SK-N-SH (cell line): ENCODE data around the gene VAMP3. TPM values are rescaled to one million over a fixed set of nuclear protein-coding genes. Genes with fewer than 3 reads are reported as not detected.

Experiments
- CTCF ChIA-PET: fragments of 300-600, 350-600 bp; formaldehyde crosslinking; extraction: SDS; loops from one replicate; lab custom pipeline; 2021; lab: Yijun Ruan, JAX
- POLR2A ChIA-PET: fragments of 350-600 bp; sonication (Branson Sonifier 250); formaldehyde crosslinking; extraction: SDS; loops from one replicate; lab custom pipeline; 2020; ENCODE audit warnings: antibody characterized with exemption, inconsistent platforms; lab: Yijun Ruan, JAX
- DNase-seq: peaks from one replicate; pipeline ENCODE4 v3.0.0; 2012
- H2AFZ ChIP-seq: fragments of 200-600 bp; sonication (generic); 2 replicates; pipeline ENCODE4 v1.8.1; 2016; ENCODE audit warnings: antibody characterized with exemption, mild to moderate bottlenecking, low read depth
- H3F3A ChIP-seq: fragments of 200-600 bp; sonication (generic); replicated peaks from 2 replicates; pipeline ENCODE3; 2016; ENCODE audit warnings: antibody characterized with exemption, mild to moderate bottlenecking; ENCODE audit not compliant: insufficient read depth
- H3K27ac ChIP-seq, 2 experiments: fragments of 200-500 bp in 1 of 2; fragments of 200-600 bp in 1 of 2; sonication (Bioruptor generic) in 1 of 2; sonication (generic), shearing (Covaris generic) in 1 of 2; 2 replicates each; pipeline versions ENCODE4 v1.5.1 to v1.6.1; 2014 to 2016; ENCODE audit warnings: low read depth in 2 of 2, inconsistent platforms in 1 of 2, low read length in 1 of 2, mild to moderate bottlenecking in 1 of 2, mixed read lengths in 1 of 2
- H3K27me3 ChIP-seq: fragments of 200-600 bp; sonication (generic), shearing (Covaris generic); 2 replicates; pipeline ENCODE4 v1.6.1; 2016; ENCODE audit warnings: mixed run types; ENCODE audit not compliant: insufficient read depth
- H3K36me3 ChIP-seq, 2 experiments: fragments of 200-500 bp in 1 of 2; fragments of 200-600 bp in 1 of 2; sonication (Bioruptor generic) in 1 of 2; sonication (generic) in 1 of 2; replicated peaks in 1 of 2; 2 replicates each; pipeline versions ENCODE3 to v1.5.1; 2014 to 2016; ENCODE audit warnings: low read length in 1 of 2, mild to moderate bottlenecking in 1 of 2; ENCODE audit not compliant: insufficient read depth in 2 of 2, control insufficient read depth in 1 of 2
- H3K4me1 ChIP-seq, 2 experiments: fragments of 200-500 bp in 1 of 2; fragments of 200-600 bp in 1 of 2; sonication (Bioruptor generic) in 1 of 2; sonication (generic), shearing (Covaris generic) in 1 of 2; 2 replicates each; pipeline versions ENCODE4 v1.5.1 to v1.6.1; 2014 to 2016; ENCODE audit warnings: low read depth in 1 of 2, low read length in 1 of 2, mixed run types in 1 of 2; ENCODE audit not compliant: insufficient read depth in 2 of 2, control insufficient read depth in 1 of 2
- H3K4me2 ChIP-seq: fragments of 200-600 bp; sonication (generic), shearing (Covaris generic); 2 replicates; pipeline ENCODE4 v1.6.1; 2017; ENCODE audit warnings: mixed run types
- H3K4me3 ChIP-seq, 2 experiments: fragments of 200-500 bp in 1 of 2; fragments of 200-600 bp in 1 of 2; sonication (Bioruptor generic) in 1 of 2; sonication (generic), shearing (Covaris generic) in 1 of 2; 2 replicates each; pipeline versions ENCODE4 v1.5.1 to v1.8.1; 2014 to 2016; ENCODE audit warnings: low read depth in 2 of 2, inconsistent platforms in 1 of 2, low read length in 1 of 2, mild to moderate bottlenecking in 1 of 2, mixed read lengths in 1 of 2, moderate library complexity in 1 of 2
- H3K79me2 ChIP-seq: fragments of 200-600 bp; sonication (generic); 2 replicates; pipeline ENCODE4 v1.8.1; 2017; ENCODE audit warnings: mild to moderate bottlenecking; ENCODE audit not compliant: insufficient read depth
- H3K9ac ChIP-seq: fragments of 200-600 bp; sonication (generic); 2 replicates; pipeline ENCODE4 v1.6.1; 2017; ENCODE audit warnings: mixed run types
- H3K9me2 ChIP-seq: fragments of 200-600 bp; sonication (generic); 2 replicates; pipeline ENCODE4 v1.6.1; 2017; ENCODE audit warnings: mixed run types
- H3K9me3 ChIP-seq: fragments of 200-600 bp; sonication (generic); 2 replicates; pipeline ENCODE4 v1.6.1; 2017; ENCODE audit warnings: mixed run types, mild to moderate bottlenecking, moderate library complexity
- H4K20me1 ChIP-seq: fragments of 200-600 bp; sonication (generic); 2 replicates; pipeline ENCODE4 v1.6.1; 2017; ENCODE audit warnings: mild to moderate bottlenecking, mixed run types; ENCODE audit not compliant: insufficient read depth
- EZH2phosphoT487 ChIP-seq: fragments of 200-600 bp; sonication (generic); IDR thresholded peaks from 2 replicates; pipeline ENCODE4 v1.6.1; 2017; ENCODE audit warnings: low read depth, mixed run types, mild to moderate bottlenecking, antibody characterized with exemption, moderate library complexity, borderline replicate concordance
- FOXJ3 ChIP-seq: sonication (generic); formaldehyde crosslinking; IDR thresholded peaks from 2 replicates; pipeline ENCODE4 v1.5.1; 2020; ENCODE audit warnings: mild to moderate bottlenecking, missing genetic modification reagents
- GABPA ChIP-seq: IDR thresholded peaks from 2 replicates; pipeline ENCODE4 v1.4.0; 2012; ENCODE audit warnings: low read depth, mild to moderate bottlenecking
- JUND ChIP-seq: IDR thresholded peaks from 2 replicates; pipeline ENCODE4 v1.4.0; 2012
- MXI1 ChIP-seq: IDR thresholded peaks from 2 replicates; pipeline ENCODE4 v1.6.1; 2012; ENCODE audit warnings: mild to moderate bottlenecking, low read depth, low read length, improper control_type of control experiment
- NRF1 ChIP-seq: IDR thresholded peaks from 2 replicates; pipeline ENCODE4 v1.6.1; 2012; ENCODE audit warnings: low read depth, mild to moderate bottlenecking, low read length
- RCOR1 ChIP-seq: fragments of 150-350 bp; IDR thresholded peaks from 2 replicates; pipeline ENCODE4 v1.6.1; 2017; ENCODE audit warnings: antibody characterized with exemption, low read length
- RFX5 ChIP-seq: IDR thresholded peaks from 2 replicates; pipeline ENCODE4 v1.6.1; 2012; ENCODE audit warnings: mild to moderate bottlenecking, improper control_type of control experiment, low read length
- RXRA ChIP-seq: IDR thresholded peaks from 2 replicates; pipeline ENCODE4 v1.4.0; 2012; ENCODE audit warnings: low read depth, mild to moderate bottlenecking, borderline replicate concordance
- SIN3A ChIP-seq: IDR thresholded peaks from 2 replicates; pipeline ENCODE4 v1.6.1; 2012; ENCODE audit warnings: low read depth, mild to moderate bottlenecking, low read length, moderate library complexity, borderline replicate concordance
- TAF1 ChIP-seq: IDR thresholded peaks from 2 replicates; pipeline ENCODE4 v1.6.1; 2012; ENCODE audit warnings: low read depth, mild to moderate bottlenecking, low read length, moderate library complexity, borderline replicate concordance
- WGBS: methylation state at CpG from one replicate; pipeline ENCODE4 v1.1.6; 2017; ENCODE audit warnings: low lambda C conversion rate; 5-methylcytosine and 5-hydroxymethylcytosine counted together
- polyA plus RNA-seq, 3 experiments: library from polyadenylated mRNA; depleted of rRNA; stranded (reverse); fragments of >200 nt; gene quantifications; 2 replicates each; pipeline ENCODE4 v1.2.3, GENCODE V29; 2012
- TF ChIP-seq, protein P1 (sequence below): IDR thresholded peaks from 2 replicates; pipeline ENCODE4 v1.4.0; 2012; ENCODE audit warnings: low read depth, borderline replicate concordance
- TF ChIP-seq, protein P2 (sequence below): IDR thresholded peaks from 2 replicates; pipeline ENCODE4; 2012

VAMP3 gene
- polyA plus RNA-seq, 1 of the 3 experiments (the other 2 are of a cell fraction), result 96.4 TPM

DNA sequence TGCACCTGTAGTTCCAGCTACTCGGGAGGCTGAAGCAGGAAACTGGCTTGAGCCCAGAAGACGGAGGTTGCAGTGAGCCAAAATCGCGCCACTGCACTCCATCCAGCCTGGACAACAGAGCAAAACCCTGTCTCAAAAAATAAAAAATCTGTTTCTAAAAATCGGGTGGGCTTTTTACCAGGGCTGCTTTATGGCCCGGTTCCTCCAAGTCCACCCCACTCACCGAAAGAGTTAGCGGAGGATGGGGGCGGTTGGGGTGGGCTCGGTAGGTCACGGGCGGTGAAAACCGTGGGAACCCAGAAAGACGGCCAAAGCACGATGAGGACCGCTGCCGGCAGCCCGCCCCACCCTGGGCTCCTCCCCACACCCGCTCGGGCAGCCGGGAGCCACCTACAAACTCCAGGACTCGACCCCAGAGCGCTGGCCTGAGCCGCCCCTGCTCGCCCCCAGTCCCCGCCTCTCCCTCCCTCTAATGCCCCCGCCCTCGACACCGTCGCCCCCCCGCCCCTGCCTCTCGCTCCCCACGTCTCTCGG is 12.1 kb downstream of the VAMP3 start:
- ChIA-PET POLR2A (no interaction called here), CTCF (interaction anchor here (11.8 kb wide), 1 partner anchor 115 kb away, joined by 54 read pairs; no protein-coding TSS in a partner anchor)
- Histone ChIP-seq H3K9me3 (no peaks in the 10 kb centered on the region), H3K27ac (peak overlapping the region; percentile 29 to 82; a peak in 3 of 4 replicates), H3K9ac (peak overlapping the region; percentile 62), H3K4me2 (peak overlapping the region; percentile 67), H3K27me3 (no peaks in the 10 kb centered on the region), H3F3A (peaks cover 16% of the 10 kb centered on the region), H3K79me2 (0 out of 2 replicates have a peak, but pooled peaks cover 9% of the 10 kb centered on the region), H2AFZ (peak overlapping the region; percentile 84), H4K20me1 (no peaks in the 10 kb centered on the region), H3K4me3 (peak overlapping the region; percentile 41 to 61), H3K9me2 (no peaks in the 10 kb centered on the region), H3K36me3 (peaks cover 43 to 45% of the 10 kb centered on the region in 2 experiments), H3K4me1 (peaks cover 0 to 6% of the 10 kb centered on the region in 2 experiments; a peak in 1 of 4 replicates)
- TF ChIP-seq RXRA (no peak), RFX5 (no peak), TAF1 (0 out of 2 replicates have a peak, but pooled peaks have one; percentile 10), SIN3A (no peak), EZH2phosphoT487 (no peak), GABPA (no peak), RCOR1 (no peak)
- TF ChIP-seq, protein P1, sequence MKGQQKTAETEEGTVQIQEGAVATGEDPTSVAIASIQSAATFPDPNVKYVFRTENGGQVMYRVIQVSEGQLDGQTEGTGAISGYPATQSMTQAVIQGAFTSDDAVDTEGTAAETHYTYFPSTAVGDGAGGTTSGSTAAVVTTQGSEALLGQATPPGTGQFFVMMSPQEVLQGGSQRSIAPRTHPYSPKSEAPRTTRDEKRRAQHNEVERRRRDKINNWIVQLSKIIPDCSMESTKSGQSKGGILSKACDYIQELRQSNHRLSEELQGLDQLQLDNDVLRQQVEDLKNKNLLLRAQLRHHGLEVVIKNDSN, result no peak
- DNase-seq, result no peak
- 5% methylated on average over 21 of the region's 34 CpGs for WGBS

DNA sequence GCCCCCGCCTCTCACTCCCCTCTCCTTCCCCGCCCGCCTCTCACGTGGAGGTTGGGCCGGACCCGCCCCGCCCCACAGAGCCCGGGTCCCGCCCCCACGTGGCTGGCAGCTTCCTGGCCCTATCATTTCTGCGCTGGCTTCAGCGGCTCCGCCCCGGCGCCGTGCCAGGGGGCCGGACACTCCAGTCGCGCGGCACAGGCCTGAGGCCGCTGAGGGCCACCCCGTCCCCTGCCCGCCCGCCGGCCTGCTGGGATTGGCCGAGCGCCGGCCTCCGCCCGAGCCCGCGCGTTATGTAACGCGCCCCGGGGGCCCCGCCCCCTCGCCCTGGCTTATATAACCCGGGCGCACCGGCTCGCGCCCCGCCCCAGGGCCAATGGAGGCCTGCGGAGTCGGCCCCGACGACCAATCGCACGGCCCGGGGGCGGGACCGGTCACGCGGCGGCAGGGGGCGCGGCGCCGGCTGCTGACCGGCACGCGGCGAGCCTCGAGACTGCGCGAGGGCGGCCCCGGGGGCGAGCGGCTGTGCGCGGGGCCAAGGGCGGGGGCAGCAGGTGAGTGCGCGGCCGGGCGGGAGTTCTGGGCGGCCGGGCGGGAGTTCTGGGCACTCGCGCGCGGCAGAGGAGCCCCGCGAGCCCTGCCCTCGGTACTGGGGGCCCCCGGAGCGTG is 12.9 kb downstream of the VAMP3 start, which contains the start of gene PER3:
PER3 (plus strand) TSS at position 466 of the 666 bp plus-strand sequence. CDS start 587 bp downstream, outside the sequence.
- CTCF ChIA-PET, result interaction anchor here (0.7 to 11.8 kb wide), 3 partner anchors 31 to 120 kb away, joined by 3 to 54 read pairs (median 5); no protein-coding TSS in a partner anchor
- POLR2A ChIA-PET, result no interaction called here

More for the DNA sequence above, 12.9 kb downstream of the VAMP3 start, which contains the start of gene PER3:
- no peaks in the 10 kb centered on the region; the same call in 1 of the 2 replicates for H3K9me3 ChIP-seq
- H3K36me3 ChIP-seq, result peaks cover 43 to 45% of the 10 kb centered on the region in 2 experiments
- H2AFZ ChIP-seq, result peak within 1 kb of the TSS; percentile 84
- H3K79me2 ChIP-seq, result 0 out of 2 replicates have a peak, but pooled peaks cover 9% of the 10 kb centered on the region
- H3K27ac ChIP-seq, result peak within 1 kb of the TSS; percentile 29 to 82; a peak in 3 of 4 replicates
- peak within 1 kb of the TSS; percentile 82 for H3K4me2 ChIP-seq
- TF ChIP-seq, protein P2, sequence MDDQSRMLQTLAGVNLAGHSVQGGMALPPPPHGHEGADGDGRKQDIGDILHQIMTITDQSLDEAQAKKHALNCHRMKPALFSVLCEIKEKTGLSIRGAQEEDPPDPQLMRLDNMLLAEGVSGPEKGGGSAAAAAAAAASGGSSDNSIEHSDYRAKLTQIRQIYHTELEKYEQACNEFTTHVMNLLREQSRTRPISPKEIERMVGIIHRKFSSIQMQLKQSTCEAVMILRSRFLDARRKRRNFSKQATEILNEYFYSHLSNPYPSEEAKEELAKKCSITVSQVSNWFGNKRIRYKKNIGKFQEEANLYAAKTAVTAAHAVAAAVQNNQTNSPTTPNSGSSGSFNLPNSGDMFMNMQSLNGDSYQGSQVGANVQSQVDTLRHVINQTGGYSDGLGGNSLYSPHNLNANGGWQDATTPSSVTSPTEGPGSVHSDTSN, result peak; percentile 97
- TF ChIP-seq TAF1 (no peak), RFX5 (peak; percentile 79), NRF1 (peak; percentile 44; the same call in 1 of the 2 replicates), JUND (no peak), FOXJ3 (CRISPR knock-in tag) (no peak), MXI1 (no peak; the same call in 1 of the 2 replicates)
- TF ChIP-seq, protein P1, result peak; percentile 40; the same call in 1 of the 2 replicates
- peak; percentile 98 for DNase-seq
- WGBS, result 0% methylated on average over 4 of the region's 90 CpGs
- H3K9me2 ChIP-seq, result no peaks in the 10 kb centered on the region
- no peaks in the 10 kb centered on the region for H4K20me1 ChIP-seq
- H3F3A ChIP-seq, result peaks cover 12% of the 10 kb centered on the region
- no peaks in the 10 kb centered on the region for H3K27me3 ChIP-seq
- H3K4me3 ChIP-seq, result peak within 1 kb of the TSS; percentile 41 to 61
- peaks cover 0 to 6% of the 10 kb centered on the region in 2 experiments; a peak in 1 of 4 replicates for H3K4me1 ChIP-seq
- H3K9ac ChIP-seq, result peak within 1 kb of the TSS; percentile 79
